Lung (tissue), 12 donors: ENCODE results near the gene FBLIM1. TPM values are rescaled to one million over a fixed set of nuclear protein-coding genes. Genes with fewer than 3 reads are reported as not detected.

Source experiments
- ATAC-seq: fragments of 200-7000 bp; cut with Tn5 transposase; one replicate; pipeline ENCODE4 v1.9.1; 2020; ENCODE audit warnings: moderate number of reproducible peaks; ENCODE audit not compliant: insufficient read depth, low FRiP score
- DNase-seq, 3 donors: peaks; one replicate each; pipeline ENCODE4 v3.0.0-alpha.2; 2013 to 2017
- H3K27ac ChIP-seq, 2 donors: one replicate each; pipeline ENCODE4 v1.5.1; 2013; ENCODE audit warnings: mild to moderate bottlenecking in 2 of 2, moderate library complexity in 2 of 2, control low read depth in 1 of 2, inconsistent platforms in 1 of 2, low read depth in 1 of 2, low read length in 1 of 2
- H3K27me3 ChIP-seq, 3 donors: one replicate each; pipeline ENCODE4 v1.5.1; 2013; ENCODE audit warnings: low read length in 2 of 3; ENCODE audit not compliant: control insufficient read depth in 3 of 3, insufficient read depth in 3 of 3
- H3K36me3 ChIP-seq, 4 donors: one replicate each; pipeline ENCODE4 v1.5.1; 2013; ENCODE audit warnings: low read length in 4 of 4, mild to moderate bottlenecking in 1 of 4, moderate library complexity in 1 of 4; ENCODE audit not compliant: control insufficient read depth in 4 of 4, insufficient read depth in 4 of 4
- H3K4me1 ChIP-seq, 5 donors: one replicate each; pipeline ENCODE4 v1.5.1; 2013; ENCODE audit warnings: low read length in 5 of 5, mild to moderate bottlenecking in 2 of 5, moderate library complexity in 1 of 5; ENCODE audit not compliant: control insufficient read depth in 5 of 5, insufficient read depth in 5 of 5
- H3K4me3 ChIP-seq: one replicate; pipeline ENCODE4 v1.5.1; 2013; ENCODE audit warnings: mild to moderate bottlenecking, control low read depth, moderate library complexity
- H3K9ac ChIP-seq, 2 donors: one replicate each; pipeline ENCODE4 v1.5.1; 2013; ENCODE audit warnings: low read length in 2 of 2, control low read depth in 1 of 2; ENCODE audit not compliant: insufficient read depth in 1 of 2
- H3K9me3 ChIP-seq, 4 donors: one replicate each; pipeline ENCODE4 v1.5.1; 2013; ENCODE audit warnings: low read length in 3 of 4, mild to moderate bottlenecking in 1 of 4, moderate library complexity in 1 of 4; ENCODE audit not compliant: control insufficient read depth in 4 of 4, insufficient read depth in 3 of 4
- WGBS, 2 donors: extraction: QIAGEN DNeasy Blood & Tissue Kit; methylation state at CpG; one replicate each; pipeline ENCODE4 v1.1.7; 2013; 5-methylcytosine and 5-hydroxymethylcytosine counted together
- polyA plus RNA-seq, 2 donors: library from polyadenylated mRNA; stranded (reverse); fragments of 200-250 nt; gene quantifications; one replicate each; pipeline ENCODE4 v1.2.1, GENCODE V29; 2013
- total RNA-seq, 2 donors: library from RNA; depleted of rRNA in 1 of 2; stranded (reverse); fragments of >200 nt in 1 of 2; gene quantifications; one replicate each; pipeline ENCODE4 v1.2.1, GENCODE V29; 2014 to 2021
- TF ChIP-seq, protein P1 (sequence below): IDR thresholded peaks from 2 replicates; pipeline ENCODE4 v1.5.1; 2012; ENCODE audit warnings: mild to moderate bottlenecking; ENCODE audit errors: control extremely low read depth, extremely low read depth
- donor health status: control.
- donor health status: control.
- donor health status: Bipolar disorder and iron deficiency.
- donor health status: healthy.
- donor health status: DM: yes; HTN: yes; CAD: no.

Gene FBLIM1
- total and polyA plus RNA-seq, 4 donors, result 15.8 to 55.0 (median 31.8) TPM

DNA sequence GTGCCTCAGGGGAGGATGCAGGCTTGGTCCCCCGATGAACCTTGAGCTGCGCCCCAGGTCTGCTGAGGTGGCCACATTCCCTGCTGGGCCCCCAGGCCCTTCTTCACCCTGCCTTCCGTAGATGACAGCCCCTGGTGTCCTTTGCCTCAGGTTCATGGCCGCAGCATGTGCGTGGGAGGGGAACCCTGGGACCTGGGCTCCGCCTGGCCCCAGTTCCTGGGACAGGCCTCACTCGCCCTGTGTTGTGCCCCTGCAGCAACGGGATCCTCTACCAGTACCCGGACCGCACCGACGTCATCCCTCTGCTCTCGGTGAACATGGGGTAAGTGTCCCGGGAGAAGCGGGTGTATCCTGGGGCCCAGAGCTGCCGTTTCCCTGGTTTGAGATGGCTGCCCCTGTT lies 27.7 kb upstream of the FBLIM1 start:
- Histone ChIP-seq H3K4me3 (no peak overlapping the region), H3K9me3 (no peaks in the 10 kb centered on the region), H3K4me1 (peaks cover 0 to 8% (median 0%) of the 10 kb centered on the region in 5 donors), H3K9ac (no peak overlapping the region), H3K27me3 (no peaks in the 10 kb centered on the region), H3K27ac (no peak overlapping the region), H3K36me3 (peaks cover 8 to 81% (median 25%) of the 10 kb centered on the region in 4 donors)
- 96% methylated on average over 16 of the region's 16 CpGs for WGBS, 2 donors
- TF ChIP-seq, protein P1, sequence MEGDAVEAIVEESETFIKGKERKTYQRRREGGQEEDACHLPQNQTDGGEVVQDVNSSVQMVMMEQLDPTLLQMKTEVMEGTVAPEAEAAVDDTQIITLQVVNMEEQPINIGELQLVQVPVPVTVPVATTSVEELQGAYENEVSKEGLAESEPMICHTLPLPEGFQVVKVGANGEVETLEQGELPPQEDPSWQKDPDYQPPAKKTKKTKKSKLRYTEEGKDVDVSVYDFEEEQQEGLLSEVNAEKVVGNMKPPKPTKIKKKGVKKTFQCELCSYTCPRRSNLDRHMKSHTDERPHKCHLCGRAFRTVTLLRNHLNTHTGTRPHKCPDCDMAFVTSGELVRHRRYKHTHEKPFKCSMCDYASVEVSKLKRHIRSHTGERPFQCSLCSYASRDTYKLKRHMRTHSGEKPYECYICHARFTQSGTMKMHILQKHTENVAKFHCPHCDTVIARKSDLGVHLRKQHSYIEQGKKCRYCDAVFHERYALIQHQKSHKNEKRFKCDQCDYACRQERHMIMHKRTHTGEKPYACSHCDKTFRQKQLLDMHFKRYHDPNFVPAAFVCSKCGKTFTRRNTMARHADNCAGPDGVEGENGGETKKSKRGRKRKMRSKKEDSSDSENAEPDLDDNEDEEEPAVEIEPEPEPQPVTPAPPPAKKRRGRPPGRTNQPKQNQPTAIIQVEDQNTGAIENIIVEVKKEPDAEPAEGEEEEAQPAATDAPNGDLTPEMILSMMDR, result no peak
- DNase-seq (peak in 1 of 3 donors; percentile 9), ATAC-seq (no peak)

DNA sequence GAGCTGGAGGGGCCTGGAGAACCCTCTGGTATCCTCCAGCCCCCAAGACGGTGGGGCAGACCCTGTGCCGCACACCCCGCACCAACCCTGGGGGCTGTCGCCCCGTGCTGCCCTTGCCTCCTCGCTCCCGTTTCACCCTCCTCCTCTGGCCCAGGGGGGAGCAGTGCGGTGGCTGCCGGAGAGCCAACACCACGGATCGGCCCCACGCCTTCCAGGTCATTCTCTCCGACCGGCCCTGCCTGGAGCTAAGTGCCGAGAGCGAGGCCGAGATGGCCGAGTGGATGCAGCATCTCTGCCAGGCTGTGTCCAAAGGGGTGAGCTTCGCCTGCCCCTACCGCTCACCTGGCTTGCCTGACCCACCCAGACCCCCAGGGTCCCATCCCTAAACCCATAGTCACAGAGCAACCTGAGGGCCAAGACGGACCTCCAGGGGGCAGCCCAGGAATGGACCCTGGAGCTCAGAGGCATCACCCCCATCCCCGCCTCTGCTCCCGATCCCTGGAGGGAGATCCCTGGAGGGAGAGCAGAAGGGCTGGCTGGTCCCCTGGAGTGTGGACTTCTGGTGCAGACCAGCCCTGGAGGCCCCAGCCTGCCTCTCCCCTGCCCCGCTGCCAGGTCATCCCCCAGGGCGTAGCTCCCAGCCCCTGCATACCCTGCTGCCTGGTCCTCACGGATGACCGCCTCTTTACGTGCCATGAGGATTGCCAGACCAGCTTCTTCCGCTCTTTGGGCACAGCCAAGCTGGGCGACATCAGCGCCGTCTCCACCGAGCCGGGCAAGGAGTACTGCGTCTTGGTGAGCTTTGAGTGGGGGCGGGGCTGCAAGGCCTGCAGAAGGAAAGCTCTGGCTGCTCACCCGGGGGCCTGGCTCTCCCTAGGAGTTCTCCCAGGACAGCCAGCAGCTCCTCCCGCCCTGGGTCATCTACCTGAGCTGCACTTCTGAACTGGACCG lies 26.6 kb upstream of the FBLIM1 start:
- H3K4me3 ChIP-seq, result no peak overlapping the region
- ATAC-seq, result no peak
- no peak overlapping the region for H3K9ac ChIP-seq
- no peak overlapping the region for H3K27ac ChIP-seq
- peak in 1 of 3 donors; percentile 12 for DNase-seq
- WGBS, 2 donors, result 94% methylated on average over 39 of the region's 39 CpGs
- TF ChIP-seq, protein P1, result no peak
- peaks cover 0 to 10% (median 8%) of the 10 kb centered on the region in 5 donors for H3K4me1 ChIP-seq
- H3K36me3 ChIP-seq, result peaks cover 6 to 71% (median 19%) of the 10 kb centered on the region in 4 donors
- H3K27me3 ChIP-seq, result no peaks in the 10 kb centered on the region
- no peaks in the 10 kb centered on the region for H3K9me3 ChIP-seq

DNA sequence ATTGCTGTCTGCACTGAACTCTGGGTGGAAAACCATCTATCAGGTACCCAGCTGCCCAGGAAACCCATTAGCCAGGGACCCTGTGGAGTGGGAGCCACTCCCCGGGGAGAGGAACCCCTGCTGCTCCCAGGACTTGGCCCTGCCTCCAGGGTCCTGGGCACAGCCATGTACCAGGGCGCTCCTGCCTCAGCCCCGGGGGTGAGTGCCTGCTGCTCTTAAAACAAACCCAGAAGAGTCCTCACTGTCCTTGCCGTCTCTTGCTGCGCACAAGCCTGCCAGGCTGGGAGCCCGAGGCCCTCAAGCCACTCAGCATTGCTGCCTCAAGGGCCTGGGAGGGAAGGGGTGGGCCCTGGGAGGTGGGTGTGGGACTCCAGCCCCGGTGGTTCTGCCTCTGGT lies 25.9 kb upstream of the FBLIM1 start:
- WGBS, 2 donors, result 71 to 93% methylated on average over 7 of the region's 7 CpGs
- H3K9ac ChIP-seq, result no peak overlapping the region

More for the DNA sequence above, 25.9 kb upstream of the FBLIM1 start:
- TF ChIP-seq, protein P1, result no peak
- DNase-seq, result peak in 1 of 3 donors; percentile 8
- no peak overlapping the region for H3K4me3 ChIP-seq
- H3K27ac ChIP-seq, result no peak overlapping the region
- H3K9me3 ChIP-seq, result no peaks in the 10 kb centered on the region
- no peak for ATAC-seq
- H3K4me1 ChIP-seq, result peaks cover 0 to 14% (median 7%) of the 10 kb centered on the region in 5 donors
- no peaks in the 10 kb centered on the region for H3K27me3 ChIP-seq
- peaks cover 4 to 64% (median 17%) of the 10 kb centered on the region in 4 donors for H3K36me3 ChIP-seq
